ENCODE measurements around the gene HINT1.
"Not testable (repeated sequence)": the region's sequence is repeated elsewhere in the genome, so short reads cannot be mapped to it uniquely, and the experiment has no call there.

The HINT1 gene

DNA sequence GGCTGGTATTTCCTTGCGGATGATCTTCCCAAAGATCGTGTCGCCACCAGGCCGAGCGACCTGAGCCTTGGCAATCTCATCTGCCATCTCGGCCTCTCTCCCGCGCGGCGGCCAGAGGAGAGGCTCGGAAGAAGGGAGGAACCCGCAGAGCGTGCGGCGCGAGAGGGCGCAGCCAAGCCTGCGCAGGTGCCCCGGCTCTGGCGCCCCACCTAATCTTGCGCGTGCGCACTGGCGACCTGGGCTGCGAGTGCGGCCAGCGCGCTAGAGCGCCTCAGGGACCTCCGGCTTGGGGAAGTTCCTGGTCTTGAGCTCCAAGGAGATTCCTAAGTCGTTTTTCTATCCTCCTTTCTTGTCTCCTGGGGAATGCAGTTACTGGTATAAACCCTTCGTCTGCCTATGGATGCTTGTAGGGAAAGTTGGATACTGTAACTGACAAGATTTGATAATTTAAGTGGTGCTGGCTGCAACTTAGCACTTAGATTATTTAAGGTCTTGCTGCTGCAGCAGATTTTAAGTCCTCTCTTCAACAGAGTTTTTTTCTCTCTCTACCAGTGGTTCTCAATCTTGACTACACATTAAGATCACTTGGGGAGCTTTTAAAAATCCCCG lies at the start of gene HINT1:
Gene HINT1 (minus strand): TSS at position 138 of the 609 bp plus-strand sequence. CDS start 51 bp downstream, at position 87.
- DNase-seq, result peak; percentile 82 to 88

GRCh38 chr5:131214609-131215227 lies 49.7 kb upstream of the HINT1 start:
- DNase-seq, result peak in 1 of 2 experiments; percentile 47

- DNase-seq, result peak in 1 of 2 experiments; percentile 28
Observed at GRCh38 chr5:131212471-131213021, 47.5 kb upstream of the HINT1 start.

DNA sequence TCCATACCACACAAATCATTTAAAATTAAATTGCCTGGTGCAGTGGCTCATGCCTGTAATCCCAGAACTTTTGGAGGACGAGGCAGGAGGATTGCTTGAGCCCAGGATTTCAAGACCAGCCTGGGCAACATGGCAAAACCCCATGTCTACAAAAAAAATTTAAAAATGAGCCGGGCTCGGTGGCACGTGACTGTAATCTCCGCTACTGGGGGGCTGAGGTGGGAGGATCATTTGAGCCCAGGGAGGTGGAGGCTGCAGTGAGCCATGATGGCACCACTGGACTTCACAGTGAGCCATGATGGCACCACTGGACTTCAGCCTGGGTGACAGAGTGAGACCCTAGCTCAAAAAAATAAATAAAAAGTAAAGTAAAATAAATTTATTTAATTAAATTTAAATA lies 46.6 kb upstream of the HINT1 start:
- no peak for DNase-seq

DNA sequence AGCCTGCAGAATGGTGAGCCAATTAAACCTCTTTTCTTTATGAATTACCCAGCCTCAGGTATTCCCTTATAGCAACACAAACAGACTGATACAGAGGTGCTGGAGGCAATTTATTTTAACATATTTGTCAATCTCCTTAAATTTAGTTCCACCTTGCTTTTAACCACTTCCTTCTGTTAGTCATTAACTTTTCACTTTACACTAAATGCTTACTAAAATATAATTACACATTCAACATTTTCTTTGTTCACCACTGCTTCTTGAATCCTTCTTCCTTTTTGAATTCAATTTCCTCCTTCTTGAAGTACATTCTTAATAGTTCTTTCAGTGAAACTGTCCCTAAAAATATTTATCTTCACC lies 45.1 kb upstream of the HINT1 start:
- DNase-seq, result no peak

GRCh38 chr5:131209506-131210150 lies 44.6 kb upstream of the HINT1 start:
- peak; percentile 97 for DNase-seq

DNA sequence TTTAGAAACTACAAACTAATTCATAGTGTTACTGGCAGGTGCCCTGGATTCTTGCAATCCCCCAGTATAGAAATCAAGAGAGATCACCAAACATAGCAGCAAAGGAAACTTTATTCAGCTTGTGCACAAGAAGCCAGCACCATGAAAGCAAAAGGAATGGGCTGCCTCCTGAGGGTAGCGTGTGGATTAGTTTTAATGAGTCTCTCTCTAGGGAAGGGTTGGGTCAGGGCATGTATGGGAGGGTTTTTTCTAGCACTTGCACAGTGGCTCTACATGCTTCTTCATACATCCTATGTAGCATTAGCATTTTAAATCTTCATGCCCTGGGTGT lies 44.1 kb upstream of the HINT1 start:
- DNase-seq, result no peak

- DNase-seq, result no peak
Observed at GRCh38 chr5:131206772-131207171, 41.7 kb upstream of the HINT1 start.

DNA sequence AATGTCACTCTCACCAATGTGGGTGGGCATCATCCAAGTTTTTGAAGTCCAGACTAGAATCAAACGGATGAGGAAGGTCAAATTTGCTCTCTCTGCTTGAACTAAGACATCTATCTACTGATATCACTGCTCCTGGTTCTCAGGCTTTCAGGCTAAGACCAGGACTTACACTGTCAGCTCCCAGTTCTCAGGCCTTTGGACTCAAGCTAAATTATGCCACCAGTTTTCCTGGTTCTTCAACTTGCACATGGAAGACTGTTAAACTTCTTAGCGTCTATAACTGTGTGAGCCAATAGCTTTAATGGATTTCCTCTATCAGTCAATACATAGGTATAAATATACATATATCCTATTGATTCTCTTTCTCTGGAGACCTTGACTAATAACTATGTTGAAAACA lies 41.0 kb upstream of the HINT1 start:
- DNase-seq, result no peak

DNA sequence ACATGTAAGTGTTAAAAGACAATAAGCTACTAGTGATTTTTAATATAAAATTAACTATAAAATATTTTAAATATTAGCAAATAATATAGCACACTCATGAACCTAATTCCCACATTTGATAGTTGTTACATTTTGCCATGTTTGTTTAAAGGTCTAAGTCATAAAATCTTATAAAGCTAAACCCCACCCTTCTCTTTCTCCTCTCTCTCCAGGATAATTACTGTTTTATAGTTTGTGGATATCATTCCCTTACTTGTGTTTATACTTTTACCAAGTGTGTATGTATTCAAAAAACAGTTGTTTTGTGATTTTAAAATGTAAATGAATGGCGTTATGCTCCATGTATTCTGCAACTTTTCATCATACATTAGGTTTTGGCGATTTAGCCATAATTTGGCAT lies 39.9 kb upstream of the HINT1 start:
- DNase-seq, result no peak

DNA sequence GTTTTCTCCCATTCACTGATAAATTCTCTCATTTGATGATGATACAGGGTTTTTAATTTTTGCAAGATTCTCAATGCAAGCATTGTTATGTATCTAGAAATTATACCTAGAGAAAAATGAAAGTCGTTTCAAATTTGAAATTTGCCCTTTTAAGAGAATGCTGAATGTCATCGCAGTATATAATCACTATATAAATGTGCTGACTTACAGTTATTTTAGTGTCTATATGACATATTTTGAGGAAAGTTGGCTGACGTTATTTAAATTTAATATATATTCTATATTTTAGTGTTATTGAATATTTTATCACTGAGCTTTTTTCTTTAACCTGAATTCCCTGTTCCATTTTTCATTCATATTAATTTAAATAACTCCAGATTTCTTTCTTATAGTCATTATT lies 35.5 kb upstream of the HINT1 start:
- DNase-seq, result no peak

DNA sequence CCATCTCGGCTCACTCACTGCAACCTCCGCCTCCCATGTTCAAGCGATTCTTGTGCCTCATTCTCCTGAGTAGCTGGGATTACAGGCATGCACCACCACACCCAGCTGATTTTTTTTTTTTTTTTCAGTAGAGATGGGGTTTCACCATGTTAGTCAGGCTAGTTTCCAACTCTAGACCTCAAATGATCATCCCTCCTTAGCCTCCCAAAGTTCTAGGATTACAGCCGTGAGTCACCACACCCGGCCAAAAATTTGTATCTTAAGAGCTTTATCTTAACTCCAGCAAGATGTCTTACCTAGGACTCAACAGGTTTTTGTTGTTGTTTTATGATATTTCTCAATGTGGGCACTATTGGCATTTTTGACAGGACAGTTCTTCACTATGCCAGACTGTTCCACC lies 33.6 kb upstream of the HINT1 start:
- DNase-seq, result no peak

DNA sequence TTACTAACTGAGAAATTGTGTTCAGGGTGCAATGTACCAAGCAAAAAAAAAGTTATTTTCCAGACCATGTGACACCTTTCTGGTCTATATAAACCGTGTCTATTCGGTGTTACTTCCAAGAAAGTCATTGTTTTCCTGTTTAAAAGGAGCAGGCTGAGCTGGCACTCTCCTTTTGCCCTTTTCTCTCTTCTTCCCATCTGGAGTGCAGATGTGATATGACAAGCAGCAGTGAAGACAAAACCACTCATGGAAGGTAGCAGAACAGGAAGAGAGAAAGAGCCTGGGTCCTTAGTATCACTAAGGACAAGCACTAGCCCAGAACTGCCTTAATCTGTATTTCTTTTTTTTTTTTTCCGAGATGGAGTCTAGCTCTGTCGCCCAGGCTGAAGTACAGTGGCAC lies 31.3 kb upstream of the HINT1 start:
- no peak for DNase-seq

GRCh38 chr5:131195696-131196095 lies 30.6 kb upstream of the HINT1 start:
- DNase-seq, result no peak

DNA sequence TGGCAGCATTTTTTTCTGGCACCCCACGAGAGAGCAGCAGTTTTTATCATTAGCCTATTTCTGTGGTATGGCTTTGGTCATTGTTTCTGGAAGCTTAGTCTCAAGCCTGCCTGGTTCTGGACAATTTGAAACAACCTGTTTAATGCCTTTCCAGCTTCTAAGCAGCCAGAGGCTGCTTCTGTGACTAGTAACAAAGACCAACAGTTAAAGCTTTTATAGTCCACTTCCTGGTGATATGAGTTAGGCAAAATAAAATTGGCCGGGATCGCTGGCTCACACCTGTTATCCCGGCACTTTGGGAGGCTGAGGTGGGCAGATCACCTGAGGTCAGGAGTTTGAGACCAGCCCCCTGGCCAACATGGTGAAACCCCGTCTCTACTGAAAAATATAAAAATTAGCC lies 29.7 kb upstream of the HINT1 start:
- no peak for DNase-seq

DNA sequence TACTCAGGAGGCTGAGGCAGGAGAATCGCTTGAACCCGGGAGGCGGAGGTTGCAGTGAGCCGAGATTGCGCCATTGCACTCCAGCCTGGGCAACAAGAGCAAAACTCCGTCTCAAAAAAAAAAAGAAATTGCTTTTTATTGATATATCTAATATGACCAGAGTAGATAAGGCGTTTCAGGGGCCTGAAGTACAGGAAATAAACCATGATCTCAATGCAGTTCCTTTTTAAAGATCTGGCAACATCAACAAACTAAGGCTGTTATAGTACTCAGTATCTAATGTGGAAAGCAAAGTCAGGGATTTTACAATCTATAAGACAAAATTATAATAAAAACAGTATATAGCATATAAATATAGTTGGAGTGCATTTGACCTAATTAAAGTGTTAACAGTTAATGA lies 28.8 kb upstream of the HINT1 start:
- DNase-seq, result not testable (repeated sequence)

DNA sequence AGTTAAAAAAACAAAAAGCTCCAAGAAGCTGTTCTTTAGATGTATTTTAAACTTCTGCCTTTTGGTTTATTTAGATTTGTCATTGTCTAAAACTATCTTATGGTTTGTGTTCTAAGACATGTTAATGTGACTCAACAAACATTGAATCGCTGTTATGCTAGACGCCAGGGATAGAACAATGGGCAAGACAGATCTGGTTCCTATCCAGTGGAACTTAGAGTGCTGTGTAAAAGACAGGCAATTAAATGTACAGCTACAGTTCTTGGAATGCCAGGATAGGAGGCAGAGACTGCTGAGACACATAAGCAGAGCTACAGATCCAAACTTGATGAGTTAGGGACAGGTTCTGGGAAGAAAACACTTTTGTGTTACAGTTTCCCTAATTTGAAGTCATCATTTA lies 28.1 kb upstream of the HINT1 start:
- DNase-seq, result no peak

GRCh38 chr5:131186561-131187256 lies 21.7 kb upstream of the HINT1 start:
- peak in 1 of 2 experiments; percentile 44 for DNase-seq

GRCh38 chr5:131185523-131186104 lies 20.6 kb upstream of the HINT1 start:
- no peak for DNase-seq

DNA sequence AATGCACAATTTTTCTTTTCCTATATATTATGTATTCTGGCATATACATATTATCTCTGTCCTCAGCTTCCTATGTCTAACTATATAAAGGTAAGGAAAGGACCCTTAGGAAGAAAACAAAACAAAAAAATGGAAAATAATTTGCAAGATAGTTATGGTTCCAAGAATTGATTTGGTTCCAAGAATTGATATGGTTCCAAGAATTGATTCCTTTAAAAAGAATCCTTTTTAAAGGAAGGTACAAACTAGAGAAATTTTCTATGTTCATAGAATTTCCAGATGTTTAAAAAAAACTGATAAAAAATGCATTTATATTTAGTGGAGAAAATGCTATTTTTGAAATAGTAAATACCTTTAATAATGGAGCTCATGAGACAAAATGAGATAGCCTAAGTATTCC lies 17.8 kb upstream of the HINT1 start:
- no peak for DNase-seq

DNA sequence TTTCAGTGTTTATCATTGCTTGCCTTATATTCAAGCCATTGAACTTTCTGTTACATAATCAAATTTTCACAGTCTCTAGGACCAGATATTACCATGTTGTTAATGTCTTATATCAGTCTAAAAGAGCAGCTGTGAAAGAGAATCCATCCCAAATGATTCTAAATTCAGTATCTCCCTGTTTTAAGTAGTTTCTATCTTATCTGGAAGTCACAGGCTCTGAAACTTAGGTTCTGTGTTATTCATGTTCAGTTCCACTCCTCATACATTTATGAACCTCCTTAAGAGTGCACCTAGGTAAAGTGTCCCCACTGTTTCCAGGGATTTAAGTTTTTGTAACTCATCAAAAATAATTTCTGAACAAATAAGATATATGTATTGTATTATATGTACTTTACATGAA lies 15.4 kb upstream of the HINT1 start:
- DNase-seq, result no peak

GRCh38 chr5:131171276-131171810 lies 6.3 kb upstream of the HINT1 start:
- peak in 1 of 2 experiments; percentile 39 for DNase-seq
